Testis (tissue), 3 donors: ENCODE measurements around the gene GAS2L3. TPM values are rescaled to one million over a fixed set of nuclear protein-coding genes. Genes with fewer than 3 reads are reported as not detected.

Experiments
- DNase-seq: peaks from one replicate; pipeline ENCODE4 v3.0.0-alpha.2; 2019
- H3K27ac ChIP-seq, 2 donors: fragments of 200-600 bp; sonication (generic); one replicate each; pipeline ENCODE4 v1.5.1; 2019
- H3K27me3 ChIP-seq: fragments of 200-600 bp; sonication (generic); one replicate; pipeline ENCODE4 v1.5.1; 2019
- H3K36me3 ChIP-seq: fragments of 200-600 bp; sonication (generic); one replicate; pipeline ENCODE4 v1.5.1; 2017; ENCODE audit warnings: low read depth; ENCODE audit errors: missing control alignments
- H3K4me1 ChIP-seq: fragments of 200-600 bp; sonication (generic); one replicate; pipeline ENCODE4 v1.5.1; 2019
- H3K4me3 ChIP-seq, 2 donors: fragments of 200-600 bp; sonication (generic); one replicate each; pipeline ENCODE4 v1.5.1; 2017 to 2019
- H3K9me3 ChIP-seq: fragments of 200-600 bp; sonication (generic); one replicate; pipeline ENCODE4 v1.5.1; 2017
- CTCF ChIP-seq, 3 experiments: fragments of 450-650 bp in 2 of 3; fragments of 200-600 bp in 1 of 3; sonication (generic) in 1 of 3; IDR thresholded peaks; one replicate each; pipeline ENCODE4 v1.5.1; 2016 to 2019; ENCODE audit warnings: antibody characterized with exemption in 3 of 3, mild to moderate bottlenecking in 2 of 3, moderate library complexity in 1 of 3
- POLR2A ChIP-seq: fragments of 450-650 bp; IDR thresholded peaks from one replicate; pipeline ENCODE4 v1.6.1; 2017; ENCODE audit warnings: antibody characterized with exemption, mild to moderate bottlenecking, moderate library complexity
- WGBS, 2 donors: methylation state at CpG; one replicate each; pipeline ENCODE4 v1.1.5; 2018; 5-methylcytosine and 5-hydroxymethylcytosine counted together
- intact Hi-C: fragments of 100-400 bp; cut with DNase I; formaldehyde crosslinking; loops from one replicate; pipeline ENCODE4 v1.15.1; 2023; ENCODE audit warnings: low total_unique reads
- polyA plus RNA-seq: library from polyadenylated mRNA; stranded (reverse); fragments of 350-450 nt; fragmentation: Illumina TruSeq; extraction: RNeasy Lipid Tissue Mini Kit (QIAGEN cat#74804); gene quantifications from one replicate; pipeline ENCODE4 v1.2.3, GENCODE V29; 2014; ENCODE audit warnings: low read depth, low replicate concordance; ENCODE audit not compliant: insufficient read depth
- total RNA-seq, 2 donors: library from RNA; depleted of rRNA; stranded (reverse); fragments of >200 nt; gene quantifications; one replicate each; pipeline ENCODE4 v1.2.3, GENCODE V29; 2016

GAS2L3 gene
- total and polyA plus RNA-seq, 3 donors from 2014 or later = 9.7 to 11.8 (median 10.4) TPM

- no peak overlapping the region for H3K4me3 ChIP-seq
- H3K36me3 ChIP-seq = no peaks in the 10 kb centered on the region
- 81 to 84% methylated on average over 3 of the region's 3 CpGs for WGBS, 2 donors
- H3K27ac ChIP-seq = no peak overlapping the region
- no peaks in the 10 kb centered on the region for H3K27me3 ChIP-seq
- intact Hi-C loops = no loop called here
- H3K4me1 ChIP-seq = no peaks in the 10 kb centered on the region
- H3K9me3 ChIP-seq = no peaks in the 10 kb centered on the region
- no peak for DNase-seq
- TF ChIP-seq CTCF (IDR thresholded peaks at IDR 0.05) = no peak
- no peak for TF ChIP-seq POLR2A
Observed at GRCh38 chr12:100533376-100533775, 40.1 kb upstream of the GAS2L3 start.

GRCh38 chr12:100534625-100535227 lies 38.8 kb upstream of the GAS2L3 start:
- no peaks in the 10 kb centered on the region for H3K4me1 ChIP-seq
- H3K4me3 ChIP-seq = no peak overlapping the region
- intact Hi-C loops = no loop called here
- no peaks in the 10 kb centered on the region for H3K36me3 ChIP-seq
- no peak for DNase-seq
- H3K9me3 ChIP-seq = no peaks in the 10 kb centered on the region
- no peaks in the 10 kb centered on the region for H3K27me3 ChIP-seq
- TF ChIP-seq POLR2A (no peak), CTCF (IDR thresholded peaks at IDR 0.05) (no peak)
- no peak overlapping the region for H3K27ac ChIP-seq
- 50 to 65% methylated on average over 6 of the region's 6 CpGs for WGBS, 2 donors

DNA sequence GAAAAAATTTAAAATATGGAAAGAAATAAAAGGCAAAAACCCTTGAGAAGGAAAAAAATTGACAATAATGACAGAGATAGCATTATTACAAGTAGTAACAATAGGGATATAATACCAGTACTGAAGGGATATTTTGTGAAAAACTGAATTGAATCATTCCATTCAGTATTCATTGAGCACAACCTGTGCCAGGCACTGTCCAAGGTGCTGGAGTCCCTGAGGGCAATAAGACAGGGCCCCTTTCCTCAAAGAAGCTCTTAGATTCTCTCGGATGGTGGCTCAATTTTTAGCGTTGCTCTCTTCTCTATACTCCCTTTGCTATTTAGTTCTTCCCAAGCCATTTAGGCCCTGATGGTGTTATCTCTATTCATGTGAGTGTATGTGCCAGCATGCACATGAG lies 34.3 kb upstream of the GAS2L3 start:
- WGBS, 2 donors = 36 to 40% methylated on average over 2 of the region's 2 CpGs
- Histone ChIP-seq H3K4me1 (no peaks in the 10 kb centered on the region), H3K27ac (no peak overlapping the region), H3K9me3 (no peaks in the 10 kb centered on the region), H3K4me3 (no peak overlapping the region), H3K27me3 (no peaks in the 10 kb centered on the region), H3K36me3 (no peaks in the 10 kb centered on the region)
- no peak for TF ChIP-seq POLR2A
- no peak for TF ChIP-seq CTCF (IDR thresholded peaks at IDR 0.05)
- intact Hi-C loops = no loop called here
- DNase-seq = peak; percentile 21

DNA sequence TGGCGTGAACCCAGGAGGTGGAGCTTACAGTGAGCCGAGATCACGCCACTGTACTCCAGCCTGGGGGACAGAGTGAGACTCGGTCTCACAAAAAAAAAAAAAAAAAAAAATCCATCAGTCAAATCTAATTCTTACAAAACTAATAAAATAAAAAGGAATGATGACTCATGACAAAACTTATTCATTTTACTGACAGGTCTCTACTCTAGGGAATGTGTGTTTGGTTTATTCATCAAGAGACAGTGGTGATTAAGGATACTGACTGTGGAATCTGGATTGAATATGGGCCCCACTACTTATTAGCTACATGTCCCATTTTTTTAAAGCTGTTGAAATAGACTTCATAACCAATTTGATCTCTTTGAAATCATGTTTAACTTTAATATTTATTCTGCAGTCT lies 29.3 kb upstream of the GAS2L3 start:
- no peak for DNase-seq
- WGBS, 2 donors = 88 to 90% methylated on average over 4 of the region's 4 CpGs
- no peaks in the 10 kb centered on the region for H3K9me3 ChIP-seq
- no peaks in the 10 kb centered on the region for H3K36me3 ChIP-seq
- H3K4me1 ChIP-seq = no peaks in the 10 kb centered on the region
- TF ChIP-seq POLR2A (no peak), CTCF (IDR thresholded peaks at IDR 0.05) (no peak)
- H3K27ac ChIP-seq = no peak overlapping the region
- H3K4me3 ChIP-seq = no peak overlapping the region
- H3K27me3 ChIP-seq = no peaks in the 10 kb centered on the region
- intact Hi-C loops = no loop called here

GRCh38 chr12:100545092-100545491 lies 28.4 kb upstream of the GAS2L3 start:
- intact Hi-C loops = no loop called here
- DNase-seq = no peak
- 96 to 100% methylated on average over 1 of the region's 1 CpG for WGBS, 2 donors

More at GRCh38 chr12:100545092-100545491, 28.4 kb upstream of the GAS2L3 start:
- H3K27ac ChIP-seq = no peak overlapping the region
- H3K4me1 ChIP-seq = no peaks in the 10 kb centered on the region
- H3K36me3 ChIP-seq = no peaks in the 10 kb centered on the region
- TF ChIP-seq POLR2A = no peak
- TF ChIP-seq CTCF (IDR thresholded peaks at IDR 0.05) = no peak
- no peaks in the 10 kb centered on the region for H3K27me3 ChIP-seq
- no peak overlapping the region for H3K4me3 ChIP-seq
- no peaks in the 10 kb centered on the region for H3K9me3 ChIP-seq
